Osteoblast (primary cell): Measurements from ENCODE around the gene RIPOR2. TPM values are rescaled to one million over a fixed set of nuclear protein-coding genes. Genes with fewer than 3 reads are reported as not detected.

Experiments
- DNase-seq: peaks from one replicate; pipeline ENCODE4 v3.0.0; 2011; ENCODE audit warnings: low spot score, mixed read lengths; ENCODE audit not compliant: insufficient read length; ENCODE audit errors: missing footprints
- H2AFZ ChIP-seq: 2 replicates; pipeline ENCODE4 v1.6.0; 2011; ENCODE audit warnings: mild to moderate bottlenecking, low read length
- H3K27ac ChIP-seq: 2 replicates; pipeline ENCODE4 v1.5.1; 2011; ENCODE audit warnings: mild to moderate bottlenecking, low read depth, low read length, moderate library complexity
- H3K27me3 ChIP-seq: 2 replicates; pipeline ENCODE4 v1.6.0; 2012; ENCODE audit warnings: mild to moderate bottlenecking, control low read depth, inconsistent platforms, low read length, moderate library complexity; ENCODE audit not compliant: insufficient read depth
- H3K36me3 ChIP-seq: 2 replicates; pipeline ENCODE4 v1.5.1; 2011; ENCODE audit warnings: mild to moderate bottlenecking, low read length, control low read depth, moderate library complexity; ENCODE audit not compliant: insufficient read depth
- H3K4me1 ChIP-seq: 2 replicates; pipeline ENCODE4 v1.5.1; 2011; ENCODE audit warnings: mild to moderate bottlenecking, low read length, control low read depth, moderate library complexity; ENCODE audit not compliant: insufficient read depth
- H3K4me2 ChIP-seq: 2 replicates; pipeline ENCODE4 v1.6.0; 2011; ENCODE audit warnings: mild to moderate bottlenecking, low read length; ENCODE audit not compliant: insufficient read depth
- H3K4me3 ChIP-seq: fragments of 200-600 bp; sonication (generic); 3 replicates; pipeline ENCODE4 v1.5.1; 2012; ENCODE audit warnings: mild to moderate bottlenecking, low read length, inconsistent platforms; ENCODE audit not compliant: insufficient read depth
- H3K79me2 ChIP-seq: 2 replicates; pipeline ENCODE4 v1.6.0; 2012; ENCODE audit warnings: mild to moderate bottlenecking, low read length, control low read depth, inconsistent platforms; ENCODE audit not compliant: insufficient read depth
- H3K9me3 ChIP-seq: 2 replicates; pipeline ENCODE4 v1.5.1; 2011; ENCODE audit warnings: low read depth, low read length, control low read depth
- H4K20me1 ChIP-seq: 2 replicates; pipeline ENCODE4 v1.6.0; 2012; ENCODE audit warnings: mild to moderate bottlenecking, low read length, control low read depth; ENCODE audit not compliant: insufficient read depth
- total RNA-seq: library from RNA; depleted of rRNA; stranded (reverse); fragments of >200 nt; gene quantifications from 2 replicates; pipeline ENCODE4 v1.2.3, GENCODE V29; 2012
- TF ChIP-seq, protein P1 (sequence below): IDR thresholded peaks from 2 replicates; pipeline ENCODE4 v1.5.1; 2011; ENCODE audit warnings: mild to moderate bottlenecking, low read depth, low read length, moderate library complexity; ENCODE audit errors: extremely low read depth

RIPOR2 gene
- total RNA-seq, 1 donor, result 1.4 TPM

DNA sequence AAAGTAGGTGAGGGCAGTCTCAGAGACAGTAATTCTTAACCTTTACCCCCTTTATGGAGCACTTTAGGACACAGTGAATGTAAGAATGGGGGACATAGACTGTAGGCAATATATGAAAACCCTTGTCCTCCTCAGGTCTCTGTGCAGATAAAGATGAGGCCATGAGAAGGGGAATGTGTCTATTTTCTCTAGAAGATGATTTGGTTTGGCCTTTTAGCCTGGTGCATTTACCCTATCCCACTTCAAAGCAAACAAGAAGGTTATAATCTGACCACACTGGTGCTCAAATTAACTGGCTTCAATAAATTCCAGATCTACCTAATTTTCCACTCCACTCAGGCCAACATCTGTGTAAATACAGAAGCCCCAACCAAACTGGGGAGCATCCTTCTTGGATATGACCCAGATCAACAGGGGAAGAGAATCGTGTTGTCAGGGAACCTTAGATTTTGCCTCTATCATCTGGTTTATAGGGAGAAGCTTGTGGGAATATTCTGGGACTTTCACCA is 42.4 kb downstream of the RIPOR2 start:
- Histone ChIP-seq H3K79me2 (no peaks in the 10 kb centered on the region), H3K9me3 (no peaks in the 10 kb centered on the region), H4K20me1 (no peaks in the 10 kb centered on the region), H3K4me3 (no peak overlapping the region), H3K27ac (no peak overlapping the region), H3K4me1 (no peaks in the 10 kb centered on the region), H2AFZ (no peak overlapping the region), H3K4me2 (no peak overlapping the region), H3K36me3 (no peaks in the 10 kb centered on the region), H3K27me3 (no peaks in the 10 kb centered on the region)
- no peak for DNase-seq
- TF ChIP-seq, protein P1, sequence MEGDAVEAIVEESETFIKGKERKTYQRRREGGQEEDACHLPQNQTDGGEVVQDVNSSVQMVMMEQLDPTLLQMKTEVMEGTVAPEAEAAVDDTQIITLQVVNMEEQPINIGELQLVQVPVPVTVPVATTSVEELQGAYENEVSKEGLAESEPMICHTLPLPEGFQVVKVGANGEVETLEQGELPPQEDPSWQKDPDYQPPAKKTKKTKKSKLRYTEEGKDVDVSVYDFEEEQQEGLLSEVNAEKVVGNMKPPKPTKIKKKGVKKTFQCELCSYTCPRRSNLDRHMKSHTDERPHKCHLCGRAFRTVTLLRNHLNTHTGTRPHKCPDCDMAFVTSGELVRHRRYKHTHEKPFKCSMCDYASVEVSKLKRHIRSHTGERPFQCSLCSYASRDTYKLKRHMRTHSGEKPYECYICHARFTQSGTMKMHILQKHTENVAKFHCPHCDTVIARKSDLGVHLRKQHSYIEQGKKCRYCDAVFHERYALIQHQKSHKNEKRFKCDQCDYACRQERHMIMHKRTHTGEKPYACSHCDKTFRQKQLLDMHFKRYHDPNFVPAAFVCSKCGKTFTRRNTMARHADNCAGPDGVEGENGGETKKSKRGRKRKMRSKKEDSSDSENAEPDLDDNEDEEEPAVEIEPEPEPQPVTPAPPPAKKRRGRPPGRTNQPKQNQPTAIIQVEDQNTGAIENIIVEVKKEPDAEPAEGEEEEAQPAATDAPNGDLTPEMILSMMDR, result no peak

DNA sequence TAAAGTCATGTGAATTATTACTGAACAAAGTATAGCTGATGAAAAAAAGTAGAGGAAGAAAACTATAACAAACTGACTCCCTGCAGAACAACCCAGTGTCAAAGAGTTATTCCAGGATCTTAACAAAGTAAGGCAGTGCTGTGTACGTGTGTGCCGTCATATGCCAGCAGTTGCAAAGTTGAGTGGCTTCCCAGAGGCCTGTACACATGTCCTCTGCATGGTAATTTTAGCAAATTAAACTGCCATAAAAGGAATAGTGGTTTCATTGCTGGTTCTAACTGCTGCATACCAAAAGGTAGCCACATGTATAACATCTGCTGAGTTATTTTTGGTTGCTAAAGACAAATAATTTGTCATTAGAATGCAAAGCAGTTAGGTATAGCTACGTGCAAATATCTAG is 44.8 kb downstream of the RIPOR2 start:
- Histone ChIP-seq H3K36me3 (no peaks in the 10 kb centered on the region), H3K79me2 (no peaks in the 10 kb centered on the region), H3K27me3 (no peaks in the 10 kb centered on the region), H3K4me3 (no peak overlapping the region), H3K4me1 (no peaks in the 10 kb centered on the region), H3K4me2 (no peak overlapping the region), H4K20me1 (no peaks in the 10 kb centered on the region), H3K27ac (no peak overlapping the region), H2AFZ (no peak overlapping the region), H3K9me3 (no peaks in the 10 kb centered on the region)
- TF ChIP-seq, protein P1, result no peak
- DNase-seq, result no peak

DNA sequence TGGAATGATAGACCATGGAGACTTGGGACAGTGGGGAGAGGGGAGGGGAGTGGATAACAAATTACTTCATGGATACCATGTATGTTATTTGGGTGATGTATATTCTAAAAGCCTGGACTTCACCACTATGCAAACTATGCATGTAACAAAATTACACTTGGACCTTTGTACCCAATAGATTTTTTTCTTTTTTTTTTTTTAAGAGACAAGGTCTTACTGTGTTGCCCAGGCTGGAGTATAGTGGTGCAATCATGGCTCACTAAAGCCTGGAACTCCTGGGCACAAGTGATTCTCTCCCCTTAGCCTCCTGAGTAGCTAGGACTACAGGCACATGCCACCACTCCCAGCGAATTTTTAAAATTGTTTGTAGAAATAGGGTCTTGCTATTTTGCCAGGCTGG is 45.3 kb downstream of the RIPOR2 start:
- no peaks in the 10 kb centered on the region for H3K9me3 ChIP-seq
- TF ChIP-seq, protein P1, result no peak
- no peak for DNase-seq
- H3K27ac ChIP-seq, result no peak overlapping the region
- H3K4me3 ChIP-seq, result no peak overlapping the region
- H4K20me1 ChIP-seq, result no peaks in the 10 kb centered on the region
- no peak overlapping the region for H2AFZ ChIP-seq
- no peak overlapping the region for H3K4me2 ChIP-seq
- H3K27me3 ChIP-seq, result no peaks in the 10 kb centered on the region
- no peaks in the 10 kb centered on the region for H3K4me1 ChIP-seq
- H3K79me2 ChIP-seq, result no peaks in the 10 kb centered on the region
- no peaks in the 10 kb centered on the region for H3K36me3 ChIP-seq

DNA sequence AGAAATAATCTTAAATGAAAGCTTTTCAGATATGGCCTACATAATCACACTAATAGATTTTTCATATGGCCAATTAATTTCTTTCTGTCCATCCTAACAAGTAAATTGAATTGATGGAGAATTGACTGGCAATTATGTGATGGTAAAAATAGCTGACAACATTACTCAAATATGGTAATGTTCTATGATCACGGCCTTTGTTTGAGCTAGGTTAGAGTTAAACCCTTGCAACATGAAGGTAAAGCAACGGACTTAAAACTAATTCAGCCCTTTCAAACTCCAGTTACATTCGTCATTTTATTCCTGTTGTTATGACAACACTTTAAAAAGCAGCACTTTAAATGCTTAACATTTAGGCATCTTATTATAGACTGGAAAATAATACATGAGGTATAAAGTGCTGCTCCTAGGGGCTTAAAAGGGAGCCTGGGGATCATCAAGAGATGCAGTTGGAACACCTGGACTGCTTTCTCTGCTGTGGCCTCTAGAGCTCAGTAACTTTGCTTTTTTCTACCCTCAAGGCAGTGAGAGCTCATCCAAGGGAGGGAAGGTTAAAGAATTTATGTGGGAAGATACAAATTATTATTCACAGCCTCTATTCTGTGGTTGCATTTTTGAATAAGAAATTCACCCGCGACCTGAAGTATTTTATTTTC is 46.9 kb downstream of the RIPOR2 start:
- Histone ChIP-seq H3K4me1 (peaks cover under 1% of the 10 kb centered on the region), H3K27ac (no peak overlapping the region), H2AFZ (no peak overlapping the region), H3K9me3 (no peaks in the 10 kb centered on the region), H3K27me3 (no peaks in the 10 kb centered on the region), H4K20me1 (no peaks in the 10 kb centered on the region), H3K4me2 (no peak overlapping the region), H3K79me2 (no peaks in the 10 kb centered on the region), H3K4me3 (no peak overlapping the region), H3K36me3 (no peaks in the 10 kb centered on the region)
- no peak for DNase-seq
- TF ChIP-seq, protein P1, result no peak
